SU-DHL-6 (cell line): ENCODE data around the gene ABR.

ENCODE experiments used
- H2AFZ ChIP-seq: fragments of 200-600 bp; sonication (generic); 2 replicates; pipeline ENCODE4 v1.6.1; 2014; ENCODE audit warnings: low read depth, mild to moderate bottlenecking, moderate library complexity, mixed read lengths, antibody characterized with exemption, low read length; ENCODE audit not compliant: severe bottlenecking
- H3F3A ChIP-seq: fragments of 200-600 bp; shearing (Covaris generic); 2 replicates; pipeline ENCODE4 v1.6.0; 2016; ENCODE audit warnings: antibody characterized with exemption, mild to moderate bottlenecking; ENCODE audit not compliant: insufficient read depth
- H3K27ac ChIP-seq: fragments of 200-600 bp; sonication (generic); 2 replicates; pipeline ENCODE4 v1.5.1; 2016; ENCODE audit warnings: low read depth, mild to moderate bottlenecking, low read length, moderate library complexity, mixed read lengths
- H3K27me3 ChIP-seq: fragments of 200-600 bp; sonication (generic), shearing (Covaris generic); 2 replicates; pipeline ENCODE4 v1.6.0; 2014; ENCODE audit warnings: mild to moderate bottlenecking, low read length
- H3K36me3 ChIP-seq: fragments of 200-600 bp; sonication (generic); 2 replicates; pipeline ENCODE4 v1.6.1; 2014; ENCODE audit warnings: mild to moderate bottlenecking, low read length, mixed read lengths
- H3K4me2 ChIP-seq: fragments of 300-600, 200-600 bp; shearing (Covaris generic), sonication (generic); 2 replicates; pipeline ENCODE4 v1.6.0; 2014; ENCODE audit warnings: low read length, low read depth, mild to moderate bottlenecking; ENCODE audit not compliant: poor library complexity, severe bottlenecking
- H3K4me3 ChIP-seq: fragments of 200-600 bp; sonication (generic); 2 replicates; pipeline ENCODE4 v1.5.1; 2014; ENCODE audit warnings: antibody characterized with exemption, low read length, mild to moderate bottlenecking, mixed read lengths; ENCODE audit not compliant: insufficient read depth, poor library complexity, severe bottlenecking
- H3K79me2 ChIP-seq: fragments of 200-600 bp; sonication (generic); 2 replicates; pipeline ENCODE4 v1.6.1; 2014; ENCODE audit warnings: mild to moderate bottlenecking, low read length, moderate library complexity; ENCODE audit not compliant: insufficient read depth
- H3K9ac ChIP-seq: fragments of 200-600 bp; sonication (generic); 2 replicates; pipeline ENCODE4 v1.7.0; 2014; ENCODE audit warnings: mild to moderate bottlenecking, low read length
- H3K9me2 ChIP-seq: fragments of 200-600 bp; sonication (generic); replicated peaks from 2 replicates; pipeline ENCODE4 v1.6.1; 2014; ENCODE audit warnings: low read length; ENCODE audit not compliant: insufficient read depth
- H3K9me3 ChIP-seq: fragments of 200-600 bp; sonication (generic); 2 replicates; pipeline ENCODE4 v1.6.1; 2014; ENCODE audit warnings: low read length, mixed read lengths; ENCODE audit not compliant: insufficient read depth
- H4K20me1 ChIP-seq: fragments of 200-600 bp; sonication (generic); 2 replicates; pipeline ENCODE4 v1.6.1; 2014; ENCODE audit warnings: low read depth, mild to moderate bottlenecking, antibody characterized with exemption, low read length, moderate library complexity, mixed read lengths
- CTCF ChIP-seq: fragments of 200-600 bp; sonication (generic); IDR thresholded peaks from one replicate; pipeline ENCODE4 v1.5.1; 2017; ENCODE audit warnings: antibody characterized with exemption, mild to moderate bottlenecking, low read length, moderate library complexity; ENCODE audit not compliant: insufficient read depth, poor library complexity, severe bottlenecking
- EZH2phosphoT487 ChIP-seq: fragments of 200-600 bp; sonication (generic), shearing (Covaris generic); conservative IDR thresholded peaks from 2 replicates; pipeline ENCODE4 v1.6.1; 2018; ENCODE audit warnings: mild to moderate bottlenecking, antibody characterized with exemption, low read length, moderate library complexity, mixed read lengths

Gene ABR

GRCh38 chr17:1119924-1120323, 59.9 kb downstream of the ABR start:
- no peaks in the 10 kb centered on the region for H3K27me3 ChIP-seq
- no peaks in the 10 kb centered on the region for H3K9me3 ChIP-seq
- H4K20me1 ChIP-seq, result no peaks in the 10 kb centered on the region
- TF ChIP-seq EZH2phosphoT487, result no peak
- no peak for TF ChIP-seq CTCF
- H3K4me2 ChIP-seq, result no peak overlapping the region
- H3K9me2 ChIP-seq, result no peaks in the 10 kb centered on the region
- no peak overlapping the region for H3K27ac ChIP-seq
- peaks cover 20% of the 10 kb centered on the region for H3K79me2 ChIP-seq
- H3K4me3 ChIP-seq, result no peak overlapping the region
- H2AFZ ChIP-seq, result no peak overlapping the region
- no peak overlapping the region for H3K9ac ChIP-seq
- H3F3A ChIP-seq, result no peaks in the 10 kb centered on the region
- H3K36me3 ChIP-seq, result no peaks in the 10 kb centered on the region

DNA sequence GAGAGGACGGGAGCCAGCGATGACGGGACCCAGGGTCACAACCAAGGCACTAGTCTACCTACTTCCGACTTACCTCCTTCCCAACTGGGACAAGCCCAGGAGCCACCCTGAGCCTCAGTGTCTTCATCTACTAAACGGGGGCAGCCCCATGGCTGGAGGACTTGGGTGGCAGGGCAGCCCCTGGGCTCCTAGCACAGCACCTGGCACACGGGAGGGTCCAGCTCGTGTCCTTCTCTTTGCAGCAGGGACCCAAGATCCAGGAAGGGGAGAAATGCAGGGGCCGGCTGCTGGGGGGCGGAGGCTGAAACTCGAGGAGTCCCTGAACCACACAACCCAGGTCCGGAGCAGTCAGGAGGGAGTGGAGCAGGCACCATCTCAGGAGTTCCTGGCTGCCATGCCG, 63.2 kb downstream of the ABR start:
- no peaks in the 10 kb centered on the region for H3K27me3 ChIP-seq
- peaks cover 7% of the 10 kb centered on the region; the same call in 1 of the 2 replicates for H3K79me2 ChIP-seq
- no peaks in the 10 kb centered on the region for H3K9me2 ChIP-seq
- no peak overlapping the region for H3K9ac ChIP-seq
- no peaks in the 10 kb centered on the region for H4K20me1 ChIP-seq
- H3K4me3 ChIP-seq, result no peak overlapping the region
- H3K36me3 ChIP-seq, result no peaks in the 10 kb centered on the region
- TF ChIP-seq EZH2phosphoT487, result no peak
- TF ChIP-seq CTCF, result no peak
- no peaks in the 10 kb centered on the region for H3K9me3 ChIP-seq
- no peak overlapping the region for H2AFZ ChIP-seq
- H3K27ac ChIP-seq, result no peak overlapping the region
- no peaks in the 10 kb centered on the region for H3F3A ChIP-seq
- H3K4me2 ChIP-seq, result no peak overlapping the region

DNA sequence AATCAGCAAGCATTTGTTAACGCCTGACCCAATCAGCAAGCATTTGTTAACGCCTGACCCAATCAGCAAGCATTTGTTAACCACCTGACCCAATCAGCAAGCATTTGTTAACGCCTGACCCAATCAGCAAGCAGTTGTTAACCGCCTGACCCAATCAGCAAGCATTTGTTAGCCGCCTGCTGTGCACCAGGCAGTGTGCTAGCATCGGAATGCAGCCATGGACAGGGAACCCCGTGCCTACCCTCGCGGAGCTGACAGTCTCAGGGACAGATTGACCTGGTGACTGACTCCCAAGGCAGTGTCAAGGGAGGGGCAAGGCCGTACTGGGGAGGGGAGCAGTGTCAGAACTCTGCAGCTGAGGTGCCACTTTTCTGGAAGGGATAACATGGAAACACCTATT, 66.9 kb downstream of the ABR start:
- Histone ChIP-seq H2AFZ (no peak overlapping the region), H3K36me3 (no peaks in the 10 kb centered on the region), H3K9ac (no peak overlapping the region), H3K4me3 (no peak overlapping the region), H3K27me3 (no peaks in the 10 kb centered on the region), H3K4me2 (no peak overlapping the region), H3K27ac (no peak overlapping the region), H3K9me3 (no peaks in the 10 kb centered on the region), H3K9me2 (no peaks in the 10 kb centered on the region), H4K20me1 (no peaks in the 10 kb centered on the region), H3K79me2 (no peaks in the 10 kb centered on the region), H3F3A (no peaks in the 10 kb centered on the region)
- TF ChIP-seq CTCF (no peak), EZH2phosphoT487 (no peak)
